ENCODE results near the gene CCDC74B.

- TF ChIP-seq EP300 (IDR thresholded peaks at IDR 0.05; ENCODE audit: borderline replicate concordance) (no peak), RAD21 (IDR thresholded peaks at IDR 0.05; ENCODE audit: low read depth) (no peak), REST (IDR thresholded peaks at IDR 0.05; ENCODE audit: low read depth) (no peak), CEBPB (IDR thresholded peaks at IDR 0.05) (no peak), USF1 (IDR thresholded peaks at IDR 0.05) (no peak), TEAD4 (IDR thresholded peaks at IDR 0.05) (no peak), CREB1 (IDR thresholded peaks at IDR 0.05; ENCODE audit: low read depth) (no peak), TCF12 (IDR thresholded peaks at IDR 0.05; ENCODE audit: low read depth) (no peak), ZBTB7A (IDR thresholded peaks at IDR 0.05; ENCODE audit: low read depth) (no peak), TAF1 (IDR thresholded peaks at IDR 0.05; ENCODE audit: low read depth) (no peak), FOXM1 (IDR thresholded peaks at IDR 0.05; ENCODE audit: borderline replicate concordance, low read depth) (no peak)
These were observed 25.0 kb upstream of the CCDC74B start for GRCh38 chr2:130169896-130170295.

Data from Ishikawa (cell line).